B cell (primary cell): ENCODE data around the gene ZNF532. TPM values are rescaled to one million over a fixed set of nuclear protein-coding genes. Genes with fewer than 3 reads are reported as not detected.

Experiments used
- ATAC-seq: fragments of 200-7000 bp; cut with Tn5 transposase; one replicate; pipeline ENCODE4 v1.10.0; 2021; ENCODE audit warnings: low read depth, mild to moderate bottlenecking, moderate number of reproducible peaks, moderate library complexity
- CTCF ChIA-PET: fragments of 350-600 bp; sonication (Branson Sonifier 250); formaldehyde crosslinking; loops from one replicate; lab custom pipeline; 2021; ENCODE audit warnings: antibody characterized with exemption, inconsistent platforms; lab: Charles Lee
- POLR2A ChIA-PET: fragments of 350-600 bp; sonication (Branson Sonifier 250); formaldehyde crosslinking; loops from one replicate; lab custom pipeline; 2021; ENCODE audit warnings: antibody characterized with exemption; lab: Charles Lee
- DNase-seq: peaks from one replicate; pipeline ENCODE4 v3.0.0; 2013
- H2AFZ ChIP-seq: 2 replicates; pipeline ENCODE4 v1.6.1; 2012; ENCODE audit warnings: mild to moderate bottlenecking, low read depth, low read length; ENCODE audit not compliant: insufficient read depth, poor library complexity, severe bottlenecking
- H3K27ac ChIP-seq, 2 donors: 1 replicate in 1 of 2; 2 replicates in 1 of 2; pipeline ENCODE4 v1.5.1; 2012 to 2013; ENCODE audit warnings: low read length in 2 of 2, mild to moderate bottlenecking in 2 of 2, moderate library complexity in 1 of 2
- H3K27me3 ChIP-seq, 4 experiments: fragments of 200-600 bp in 1 of 4; sonication (generic) in 1 of 4; replicated peaks in 1 of 4; 1 replicate in 2 of 4; 2 replicates in 2 of 4; pipeline versions ENCODE4 v1.6.1 to v1.7.0; 2013 to 2016; ENCODE audit warnings: low read length in 3 of 4, mild to moderate bottlenecking in 2 of 4, mixed read lengths in 1 of 4, moderate library complexity in 1 of 4; ENCODE audit not compliant: insufficient read depth in 4 of 4, control insufficient read depth in 3 of 4; ENCODE audit errors: control extremely low read depth in 1 of 4
- H3K36me3 ChIP-seq, 2 experiments: replicated peaks in 1 of 2; 1 replicate in 1 of 2; 2 replicates in 1 of 2; pipeline versions ENCODE4 v1.6.1 to v1.7.1; 2013; ENCODE audit warnings: low read length in 1 of 2; ENCODE audit not compliant: insufficient read depth in 2 of 2, control insufficient read depth in 1 of 2; ENCODE audit errors: control extremely low read depth in 1 of 2, extremely low read depth in 1 of 2
- H3K4me1 ChIP-seq, 2 donors: fragments of 200-600 bp in 1 of 2; sonication (generic) in 1 of 2; 1 replicate in 1 of 2; 2 replicates in 1 of 2; pipeline versions ENCODE4 v1.5.1 to v1.6.1; 2013 to 2017; ENCODE audit warnings: low read length in 2 of 2; ENCODE audit not compliant: control insufficient read depth in 2 of 2, insufficient read depth in 2 of 2
- H3K4me2 ChIP-seq: replicated peaks from 2 replicates; pipeline ENCODE3; 2012; ENCODE audit warnings: mild to moderate bottlenecking, low read depth, low read length; ENCODE audit not compliant: poor library complexity, severe bottlenecking
- H3K4me3 ChIP-seq, 5 experiments: fragments of 200-600 bp in 1 of 5; sonication (generic) in 1 of 5; 1 replicate in 3 of 5; 2 replicates in 2 of 5; pipeline versions ENCODE4 v1.5.1 to v1.7.0; 2011 to 2016; ENCODE audit warnings: low read length in 4 of 5, mild to moderate bottlenecking in 4 of 5, low read depth in 2 of 5, control low read depth in 1 of 5, moderate library complexity in 1 of 5; ENCODE audit not compliant: insufficient read depth in 1 of 5; ENCODE audit errors: control extremely low read depth in 1 of 5, extremely low read depth in 1 of 5
- H3K79me2 ChIP-seq: fragments of 200-600 bp; sonication (generic); one replicate; pipeline ENCODE4 v1.6.0; 2016; ENCODE audit warnings: low read length; ENCODE audit not compliant: control insufficient read depth, insufficient read depth
- H3K9ac ChIP-seq: fragments of 200-600 bp; sonication (generic); 2 replicates; pipeline ENCODE4 v1.6.1; 2017; ENCODE audit warnings: mild to moderate bottlenecking, low read length, moderate library complexity
- H3K9me3 ChIP-seq, 3 donors: one replicate each; pipeline versions ENCODE4 v1.6.1 to v1.7.1; 2013; ENCODE audit warnings: low read length in 2 of 3; ENCODE audit not compliant: control insufficient read depth in 2 of 3, insufficient read depth in 1 of 3; ENCODE audit errors: control extremely low read depth in 1 of 3
- H4K20me1 ChIP-seq: 2 replicates; pipeline ENCODE4 v1.6.0; 2012; ENCODE audit warnings: mild to moderate bottlenecking, low read length; ENCODE audit not compliant: insufficient read depth, control insufficient read depth, poor library complexity, severe bottlenecking
- H3K27ac Mint-ChIP-seq: one replicate; pipeline ENCODE4 v1.8.0; 2021; ENCODE audit warnings: mixed read lengths
- H3K27me3 Mint-ChIP-seq: one replicate; pipeline ENCODE4 v1.8.0; 2021; ENCODE audit warnings: mixed read lengths
- H3K4me1 Mint-ChIP-seq: one replicate; pipeline ENCODE4 v1.8.0; 2021; ENCODE audit warnings: mixed read lengths
- H3K4me3 Mint-ChIP-seq: one replicate; pipeline ENCODE4 v1.8.0; 2021; ENCODE audit warnings: mixed read lengths
- H3K9me3 Mint-ChIP-seq: one replicate; pipeline ENCODE4 v1.8.0; 2022; ENCODE audit warnings: mixed read lengths; ENCODE audit not compliant: insufficient read depth
- EZH2 ChIP-seq: IDR thresholded peaks from 2 replicates; pipeline ENCODE4 v1.6.1; 2012; ENCODE audit warnings: borderline replicate concordance, low read depth, mild to moderate bottlenecking, moderate library complexity, low read length; ENCODE audit not compliant: insufficient read depth, poor library complexity, severe bottlenecking
- WGBS: methylation state at CpG from one replicate; pipeline ENCODE4 v1.1.5; 2013; ENCODE audit warnings: missing lambda C conversion rate; ENCODE audit not compliant: insufficient coverage; 5-methylcytosine and 5-hydroxymethylcytosine counted together
- intact Hi-C: fragments of 100-400 bp; cut with micrococcal nuclease; formaldehyde crosslinking; loops from one replicate; pipeline ENCODE4 v1.10.0; 2022
- polyA plus RNA-seq: library from polyadenylated mRNA; depleted of rRNA; stranded (reverse); fragments of >200 nt; gene quantifications from 2 replicates; pipeline ENCODE4 v1.2.3, GENCODE V29; 2012
- total RNA-seq, 2 donors: library from RNA; stranded (reverse); fragments of 120-200 nt in 1 of 2; gene quantifications; 1 replicate in 1 of 2; 2 replicates in 1 of 2; pipeline versions ENCODE4 v1.2.3 to v1.2.4, GENCODE V29; 2013 to 2022
- TF ChIP-seq, protein P1 (sequence below): fragments of 200-600 bp; IDR thresholded peaks from one replicate; pipeline ENCODE4 v1.8.0; 2022; ENCODE audit warnings: antibody characterized with exemption, mild to moderate bottlenecking

Gene ZNF532
- total and polyA plus RNA-seq, 2 donors (not counting 1 experiment from before 2014, with no cell fraction given), result 58.2 to 104 TPM

DNA sequence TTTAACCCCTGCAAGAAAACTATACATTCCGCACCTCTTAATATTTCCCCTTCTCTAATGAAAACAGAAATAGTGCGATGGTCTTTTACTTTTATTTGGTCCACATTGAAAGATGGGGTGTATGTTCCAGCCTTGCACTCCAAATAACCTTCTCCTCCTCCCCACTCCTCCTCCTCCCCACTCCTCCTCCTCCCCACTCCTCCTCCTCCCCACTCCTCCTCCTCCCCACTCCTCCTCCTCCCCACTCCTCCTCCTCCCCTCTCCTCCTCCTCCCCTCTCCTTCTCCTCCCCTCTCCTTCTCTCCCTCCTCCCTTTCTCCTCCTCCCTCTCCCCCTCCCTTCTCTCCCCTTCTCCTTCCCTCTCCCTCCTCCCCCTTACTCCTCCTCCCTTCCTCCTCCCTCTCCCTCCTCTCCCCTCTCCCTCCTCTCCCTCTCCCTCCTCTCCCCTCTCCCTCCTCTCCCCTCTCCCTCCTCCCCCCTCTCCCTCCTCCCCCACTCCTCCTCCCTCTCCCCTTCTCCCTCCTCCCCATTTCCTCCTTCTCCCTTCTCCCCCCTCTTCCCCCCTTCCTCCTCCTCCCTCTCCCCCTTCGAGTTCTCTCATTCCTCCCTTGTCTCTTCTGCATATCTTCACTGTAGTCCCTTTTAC, 70.4 kb downstream of the ZNF532 start:
- ChIA-PET POLR2A (no interaction called here), CTCF (interaction anchor here (1.4 to 1.6 kb wide), 2 partner anchors 11 to 136 kb away, joined by 3 to 4 read pairs; no protein-coding TSS in a partner anchor)
- peaks cover 24% of the 10 kb centered on the region for H3K4me1 Mint-ChIP-seq
- Histone ChIP-seq H3K4me1 (peaks cover 3 to 7% of the 10 kb centered on the region in 2 donors), H3K27me3 (no peaks in the 10 kb centered on the region), H3K79me2 (peaks cover 7% of the 10 kb centered on the region), H3K36me3 (peaks cover 0 to 26% of the 10 kb centered on the region in 2 experiments), H4K20me1 (peaks cover 5% of the 10 kb centered on the region), H3K4me2 (no peak overlapping the region), H3K27ac (no peak overlapping the region), H3K4me3 (no peak overlapping the region), H3K9ac (no peak overlapping the region), H3K9me3 (peaks cover 0 to 9% (median 4%) of the 10 kb centered on the region in 3 donors), H2AFZ (no peak overlapping the region)
- WGBS, result no CpG with 5 or more reads among the region's 3 CpGs
- H3K9me3 Mint-ChIP-seq, result peaks cover 5% of the 10 kb centered on the region
- H3K27ac Mint-ChIP-seq, result no peak overlapping the region
- ATAC-seq (no peak), DNase-seq (no peak)
- no peak overlapping the region for H3K4me3 Mint-ChIP-seq
- no peaks in the 10 kb centered on the region for H3K27me3 Mint-ChIP-seq
- intact Hi-C loops, result no loop called here
- no peak for TF ChIP-seq EZH2
- TF ChIP-seq, protein P1, sequence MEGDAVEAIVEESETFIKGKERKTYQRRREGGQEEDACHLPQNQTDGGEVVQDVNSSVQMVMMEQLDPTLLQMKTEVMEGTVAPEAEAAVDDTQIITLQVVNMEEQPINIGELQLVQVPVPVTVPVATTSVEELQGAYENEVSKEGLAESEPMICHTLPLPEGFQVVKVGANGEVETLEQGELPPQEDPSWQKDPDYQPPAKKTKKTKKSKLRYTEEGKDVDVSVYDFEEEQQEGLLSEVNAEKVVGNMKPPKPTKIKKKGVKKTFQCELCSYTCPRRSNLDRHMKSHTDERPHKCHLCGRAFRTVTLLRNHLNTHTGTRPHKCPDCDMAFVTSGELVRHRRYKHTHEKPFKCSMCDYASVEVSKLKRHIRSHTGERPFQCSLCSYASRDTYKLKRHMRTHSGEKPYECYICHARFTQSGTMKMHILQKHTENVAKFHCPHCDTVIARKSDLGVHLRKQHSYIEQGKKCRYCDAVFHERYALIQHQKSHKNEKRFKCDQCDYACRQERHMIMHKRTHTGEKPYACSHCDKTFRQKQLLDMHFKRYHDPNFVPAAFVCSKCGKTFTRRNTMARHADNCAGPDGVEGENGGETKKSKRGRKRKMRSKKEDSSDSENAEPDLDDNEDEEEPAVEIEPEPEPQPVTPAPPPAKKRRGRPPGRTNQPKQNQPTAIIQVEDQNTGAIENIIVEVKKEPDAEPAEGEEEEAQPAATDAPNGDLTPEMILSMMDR, result no peak
